ENCODE results near the gene COG8.
"Not testable (repeated sequence)": the region's sequence is repeated elsewhere in the genome, so short reads cannot be mapped to it uniquely, and the experiment has no call there.

The COG8 gene

GRCh38 chr16:69365901-69366300 is 26.5 kb upstream of the COG8 start:
- TF ChIP-seq CTCF (IDR thresholded peaks at IDR 0.05; ENCODE audit: low read depth, low read length, missing control alignments) = no peak

GRCh38 chr16:69364088-69364487 is 24.7 kb upstream of the COG8 start:
- no peak overlapping the region for H3K4me3 ChIP-seq (replicated peaks; ENCODE audit: low read depth, low read length)
- DNase-seq (ENCODE audit: extremely low read depth, low read depth) = no peak
- TF ChIP-seq CTCF (IDR thresholded peaks at IDR 0.05; ENCODE audit: low read depth, low read length, missing control alignments) = no peak

More at GRCh38 chr16:69365901-69366300, 26.5 kb upstream of the COG8 start:
- no peak for DNase-seq (ENCODE audit: extremely low read depth, low read depth)
- H3K4me3 ChIP-seq (replicated peaks; ENCODE audit: low read depth, low read length) = no peak overlapping the region

GRCh38 chr16:69363281-69363717 is 23.9 kb upstream of the COG8 start:
- H3K4me3 ChIP-seq (replicated peaks; ENCODE audit: low read depth, low read length) = no peak overlapping the region
- DNase-seq (ENCODE audit: extremely low read depth, low read depth) = no peak
- TF ChIP-seq CTCF (IDR thresholded peaks at IDR 0.05; ENCODE audit: low read depth, low read length, missing control alignments) = no peak

GRCh38 chr16:69360070-69360469 is 20.7 kb upstream of the COG8 start:
- H3K4me3 ChIP-seq (replicated peaks; ENCODE audit: low read depth, low read length) = not testable (repeated sequence)

GRCh38 chr16:69351309-69352027 is 12.1 kb upstream of the COG8 start, which contains the start of gene TMED6:
TMED6 (minus strand) TSS chr16:69351786; CDS start chr16:69351753, 33 bp downstream.
- H3K4me3 ChIP-seq (replicated peaks; ENCODE audit: low read depth, low read length) = no peak within 1 kb of the TSS
- TF ChIP-seq CTCF (IDR thresholded peaks at IDR 0.05; ENCODE audit: low read depth, low read length, missing control alignments) = no peak
- DNase-seq (ENCODE audit: extremely low read depth, low read depth) = no peak

More at GRCh38 chr16:69360070-69360469, 20.7 kb upstream of the COG8 start:
- DNase-seq (ENCODE audit: extremely low read depth, low read depth) = not testable (repeated sequence)

- TF ChIP-seq CTCF (IDR thresholded peaks at IDR 0.05; ENCODE audit: low read depth, low read length, missing control alignments) = no peak
- no peak for DNase-seq (ENCODE audit: extremely low read depth, low read depth)
- no peak overlapping the region for H3K4me3 ChIP-seq (replicated peaks; ENCODE audit: low read depth, low read length)
Measured at GRCh38 chr16:69350536-69351133, 11.3 kb upstream of the COG8 start.

GRCh38 chr16:69349536-69349935 is 10.2 kb upstream of the COG8 start:
- TF ChIP-seq CTCF (IDR thresholded peaks at IDR 0.05; ENCODE audit: low read depth, low read length, missing control alignments) = no peak
- DNase-seq (ENCODE audit: extremely low read depth, low read depth) = no peak
- no peak overlapping the region for H3K4me3 ChIP-seq (replicated peaks; ENCODE audit: low read depth, low read length)
